ENCODE results near the gene GAREM1.

GAREM1 gene

DNA sequence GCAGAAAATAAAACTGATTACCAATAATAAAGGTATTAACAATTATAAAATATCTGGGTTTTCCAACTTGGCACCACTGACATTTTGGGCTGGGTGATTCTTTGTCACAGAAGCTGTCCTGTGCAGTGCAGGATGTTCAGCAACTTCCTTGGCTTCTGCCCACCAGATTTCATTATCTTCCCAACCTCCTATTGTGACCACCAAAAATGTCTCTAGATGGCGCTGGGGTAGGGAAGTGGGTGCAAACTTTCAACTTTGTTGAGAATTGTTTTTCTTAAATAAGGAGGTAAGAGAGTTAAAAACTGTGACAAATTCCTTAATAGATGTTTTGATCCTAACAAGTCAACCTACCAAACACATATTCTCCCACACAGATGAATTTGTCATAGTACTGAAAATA lies 90.1 kb downstream of the GAREM1 start:
- H3K4me3 ChIP-seq (ENCODE audit: low read depth, low read length) = no peak overlapping the region
- in situ Hi-C loops (cut with HindIII; ENCODE audit: low sequenced_read_pairs) = no loop called here
- DNase-seq (ENCODE audit: low read depth) = no peak
- TF ChIP-seq, protein P1, sequence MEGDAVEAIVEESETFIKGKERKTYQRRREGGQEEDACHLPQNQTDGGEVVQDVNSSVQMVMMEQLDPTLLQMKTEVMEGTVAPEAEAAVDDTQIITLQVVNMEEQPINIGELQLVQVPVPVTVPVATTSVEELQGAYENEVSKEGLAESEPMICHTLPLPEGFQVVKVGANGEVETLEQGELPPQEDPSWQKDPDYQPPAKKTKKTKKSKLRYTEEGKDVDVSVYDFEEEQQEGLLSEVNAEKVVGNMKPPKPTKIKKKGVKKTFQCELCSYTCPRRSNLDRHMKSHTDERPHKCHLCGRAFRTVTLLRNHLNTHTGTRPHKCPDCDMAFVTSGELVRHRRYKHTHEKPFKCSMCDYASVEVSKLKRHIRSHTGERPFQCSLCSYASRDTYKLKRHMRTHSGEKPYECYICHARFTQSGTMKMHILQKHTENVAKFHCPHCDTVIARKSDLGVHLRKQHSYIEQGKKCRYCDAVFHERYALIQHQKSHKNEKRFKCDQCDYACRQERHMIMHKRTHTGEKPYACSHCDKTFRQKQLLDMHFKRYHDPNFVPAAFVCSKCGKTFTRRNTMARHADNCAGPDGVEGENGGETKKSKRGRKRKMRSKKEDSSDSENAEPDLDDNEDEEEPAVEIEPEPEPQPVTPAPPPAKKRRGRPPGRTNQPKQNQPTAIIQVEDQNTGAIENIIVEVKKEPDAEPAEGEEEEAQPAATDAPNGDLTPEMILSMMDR (IDR thresholded peaks at IDR 0.05; ENCODE audit: low read depth, low read length, missing control alignments) = no peak

DNA sequence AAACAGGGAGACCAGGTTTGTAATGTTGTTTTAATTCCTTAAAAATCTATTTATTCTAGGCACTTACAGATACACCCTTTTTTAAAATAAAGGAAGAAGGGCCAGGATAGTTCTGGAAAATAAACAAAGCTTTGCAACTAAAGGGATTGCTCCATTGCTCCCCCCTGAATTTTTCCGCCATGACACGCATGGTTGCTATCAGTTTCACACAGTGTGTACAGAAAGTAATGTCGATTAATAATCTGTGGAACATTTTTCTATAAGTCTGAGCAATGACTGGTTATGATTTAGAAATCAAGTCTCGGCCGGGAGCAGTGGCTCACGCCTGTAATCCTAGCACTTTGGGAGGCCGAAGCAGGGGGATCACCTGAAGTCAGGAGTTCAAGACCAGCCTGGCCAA lies 90.8 kb downstream of the GAREM1 start:
- TF ChIP-seq, protein P1 (IDR thresholded peaks at IDR 0.05; ENCODE audit: low read depth, low read length, missing control alignments) = no peak
- H3K4me3 ChIP-seq (ENCODE audit: low read depth, low read length) = no peak overlapping the region
- in situ Hi-C loops (cut with HindIII; ENCODE audit: low sequenced_read_pairs) = no loop called here
- no peak for DNase-seq (ENCODE audit: low read depth)

DNA sequence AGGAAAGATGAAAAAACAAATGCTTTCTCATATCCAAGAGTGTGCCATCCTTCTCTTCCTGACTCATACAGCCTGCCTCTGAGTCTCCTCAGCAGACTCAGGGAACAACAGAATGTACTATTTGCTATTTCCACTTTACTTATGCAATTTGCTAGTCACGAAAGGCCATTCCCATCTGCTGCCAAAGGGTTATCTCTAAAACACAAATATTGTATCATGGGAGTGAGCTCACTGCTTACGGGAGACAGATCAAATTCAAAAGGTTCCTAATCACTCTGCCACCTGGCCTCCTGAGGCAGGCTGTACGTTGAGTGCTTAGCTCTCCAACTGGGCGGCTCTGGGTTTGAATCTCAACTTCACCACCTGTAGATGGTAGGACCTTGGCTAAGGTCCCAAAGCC lies 92.0 kb downstream of the GAREM1 start:
- no peak overlapping the region for H3K4me3 ChIP-seq (ENCODE audit: low read depth, low read length)

DNA sequence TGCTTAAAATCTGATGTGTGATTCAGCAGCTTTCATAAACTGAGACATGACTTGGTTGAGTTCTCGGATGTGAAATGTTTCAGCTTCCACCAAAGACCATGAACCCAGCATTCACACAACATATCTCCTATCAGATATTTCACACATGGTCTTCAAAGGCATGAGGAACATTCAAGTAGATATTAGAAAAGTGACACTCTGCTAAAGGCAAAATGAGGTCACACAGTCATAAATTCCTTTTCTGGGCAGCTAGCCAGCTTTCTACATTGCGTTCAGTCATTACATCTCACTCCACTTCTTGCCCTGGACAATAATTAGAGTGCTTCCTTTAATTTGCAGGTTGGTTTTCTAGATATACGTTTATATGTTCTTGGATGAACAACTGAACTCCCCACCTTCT lies 96.7 kb downstream of the GAREM1 start:
- DNase-seq (ENCODE audit: low read depth) = no peak
- TF ChIP-seq, protein P1 (IDR thresholded peaks at IDR 0.05; ENCODE audit: low read depth, low read length, missing control alignments) = no peak
- in situ Hi-C loops (cut with HindIII; ENCODE audit: low sequenced_read_pairs) = no loop called here
- H3K4me3 ChIP-seq (ENCODE audit: low read depth, low read length) = no peak overlapping the region

More for the DNA sequence above, 92.0 kb downstream of the GAREM1 start:
- in situ Hi-C loops (cut with HindIII; ENCODE audit: low sequenced_read_pairs) = no loop called here
- no peak for DNase-seq (ENCODE audit: low read depth)
- TF ChIP-seq, protein P1 (IDR thresholded peaks at IDR 0.05; ENCODE audit: low read depth, low read length, missing control alignments) = no peak

DNA sequence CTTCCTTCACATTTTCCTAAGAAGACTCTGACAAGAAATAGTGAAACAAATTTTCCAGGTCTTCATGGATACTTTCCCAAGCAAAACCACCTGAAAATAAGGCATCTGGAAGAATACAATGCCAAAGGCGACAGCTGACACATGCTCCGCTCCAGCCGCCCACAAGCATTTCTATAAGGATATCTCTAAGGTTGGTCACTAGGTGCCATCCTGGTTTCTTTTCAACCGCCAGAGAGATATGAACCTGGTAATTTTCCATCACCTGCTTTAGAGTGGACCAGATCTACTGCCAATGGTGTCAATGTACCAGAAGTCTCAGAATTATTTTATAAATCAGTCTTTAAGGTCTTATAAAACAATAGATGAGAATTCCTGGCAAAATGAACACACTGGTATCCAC lies 97.2 kb downstream of the GAREM1 start:
- no peak overlapping the region for H3K4me3 ChIP-seq (ENCODE audit: low read depth, low read length)
- TF ChIP-seq, protein P1 (IDR thresholded peaks at IDR 0.05; ENCODE audit: low read depth, low read length, missing control alignments) = no peak
- no peak for DNase-seq (ENCODE audit: low read depth)
- in situ Hi-C loops (cut with HindIII; ENCODE audit: low sequenced_read_pairs) = no loop called here

DNA sequence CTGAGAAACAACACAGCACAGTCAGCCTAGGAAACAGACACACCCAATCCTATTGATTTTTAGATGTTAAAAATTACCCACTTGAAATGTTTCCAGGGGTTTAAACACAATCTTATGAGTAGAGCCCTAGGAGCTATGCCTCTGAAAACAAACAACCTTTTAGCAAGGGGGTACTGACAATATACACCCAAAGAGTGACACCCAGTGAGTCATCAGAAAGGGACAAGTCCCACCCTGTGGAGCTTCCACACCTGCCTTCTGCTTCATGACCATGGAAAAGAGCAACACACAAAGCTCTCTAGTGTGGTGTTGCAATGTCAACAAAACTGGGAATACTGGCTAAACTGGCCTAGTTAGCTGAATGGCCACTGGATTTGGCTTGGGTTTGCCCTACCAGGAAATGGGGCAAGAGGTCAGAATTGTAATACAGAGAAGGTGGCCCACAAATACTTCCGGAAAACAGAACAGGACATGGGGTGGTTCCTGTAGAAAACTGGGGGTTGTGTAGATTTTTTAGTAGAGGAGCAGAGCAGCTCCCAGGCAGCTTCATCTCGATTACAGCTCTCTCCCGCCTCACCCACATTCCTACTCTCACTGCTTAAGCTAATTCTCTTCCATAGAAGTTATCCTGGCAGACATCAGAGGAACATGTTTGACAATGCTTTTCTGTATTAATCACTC lies 98.2 kb downstream of the GAREM1 start:
- no peak overlapping the region for H3K4me3 ChIP-seq (ENCODE audit: low read depth, low read length)
- TF ChIP-seq, protein P1 (IDR thresholded peaks at IDR 0.05; ENCODE audit: low read depth, low read length, missing control alignments) = no peak
- in situ Hi-C loops (cut with HindIII; ENCODE audit: low sequenced_read_pairs) = no loop called here
- DNase-seq (ENCODE audit: low read depth) = no peak

Measured in astrocyte of the cerebellum (primary cell).